DOHH2 (cell line): ENCODE data around the gene RPH3AL.

Experiments used
- EZH2phosphoT487 ChIP-seq: fragments of 200-600 bp; sonication (generic); IDR thresholded peaks from 2 replicates; pipeline ENCODE4 v1.6.1; 2017; ENCODE audit warnings: borderline replicate concordance, mild to moderate bottlenecking, antibody characterized with exemption, low read length, moderate library complexity, mixed read lengths
- TF ChIP-seq, protein P1 (sequence below): fragments of 200-600 bp; sonication (generic); IDR thresholded peaks from one replicate; pipeline ENCODE4 v1.5.1; 2014; ENCODE audit warnings: antibody characterized with exemption, mild to moderate bottlenecking, low read depth, low read length; ENCODE audit not compliant: poor library complexity, severe bottlenecking

DNA sequence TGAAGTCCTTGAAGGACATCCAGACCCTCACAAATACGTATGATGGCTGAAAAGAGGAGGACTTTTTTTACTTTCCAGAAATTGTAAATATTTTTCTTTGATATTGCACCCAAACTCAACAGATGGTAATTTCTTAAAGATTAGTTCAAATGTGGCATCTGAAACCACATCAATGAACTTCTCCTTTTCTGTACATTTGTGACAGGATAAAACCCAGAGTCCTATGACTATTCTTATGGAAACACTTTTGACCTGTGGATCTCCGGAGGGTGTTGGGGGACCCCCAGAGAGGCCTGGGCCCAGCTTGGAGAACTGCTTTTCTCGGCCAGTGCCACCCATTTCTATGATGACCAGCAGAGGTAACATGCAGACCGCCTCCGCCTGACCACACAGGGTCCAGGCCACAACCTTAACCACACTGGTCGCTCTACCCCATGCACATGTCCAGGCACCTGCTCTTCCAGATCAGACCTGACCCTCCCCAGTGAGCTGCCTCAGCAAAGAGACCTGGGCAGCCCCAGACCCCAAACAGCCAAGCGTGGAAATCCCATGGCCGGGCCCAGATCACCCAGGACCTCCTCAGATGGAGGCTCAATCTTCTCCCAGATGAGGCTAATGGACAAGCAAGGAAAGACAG, 22.7 kb downstream of the RPH3AL start:
- TF ChIP-seq, protein P1, sequence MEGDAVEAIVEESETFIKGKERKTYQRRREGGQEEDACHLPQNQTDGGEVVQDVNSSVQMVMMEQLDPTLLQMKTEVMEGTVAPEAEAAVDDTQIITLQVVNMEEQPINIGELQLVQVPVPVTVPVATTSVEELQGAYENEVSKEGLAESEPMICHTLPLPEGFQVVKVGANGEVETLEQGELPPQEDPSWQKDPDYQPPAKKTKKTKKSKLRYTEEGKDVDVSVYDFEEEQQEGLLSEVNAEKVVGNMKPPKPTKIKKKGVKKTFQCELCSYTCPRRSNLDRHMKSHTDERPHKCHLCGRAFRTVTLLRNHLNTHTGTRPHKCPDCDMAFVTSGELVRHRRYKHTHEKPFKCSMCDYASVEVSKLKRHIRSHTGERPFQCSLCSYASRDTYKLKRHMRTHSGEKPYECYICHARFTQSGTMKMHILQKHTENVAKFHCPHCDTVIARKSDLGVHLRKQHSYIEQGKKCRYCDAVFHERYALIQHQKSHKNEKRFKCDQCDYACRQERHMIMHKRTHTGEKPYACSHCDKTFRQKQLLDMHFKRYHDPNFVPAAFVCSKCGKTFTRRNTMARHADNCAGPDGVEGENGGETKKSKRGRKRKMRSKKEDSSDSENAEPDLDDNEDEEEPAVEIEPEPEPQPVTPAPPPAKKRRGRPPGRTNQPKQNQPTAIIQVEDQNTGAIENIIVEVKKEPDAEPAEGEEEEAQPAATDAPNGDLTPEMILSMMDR: no peak
- TF ChIP-seq EZH2phosphoT487: no peak
